ENCODE data around the gene OR1I1.

DNA sequence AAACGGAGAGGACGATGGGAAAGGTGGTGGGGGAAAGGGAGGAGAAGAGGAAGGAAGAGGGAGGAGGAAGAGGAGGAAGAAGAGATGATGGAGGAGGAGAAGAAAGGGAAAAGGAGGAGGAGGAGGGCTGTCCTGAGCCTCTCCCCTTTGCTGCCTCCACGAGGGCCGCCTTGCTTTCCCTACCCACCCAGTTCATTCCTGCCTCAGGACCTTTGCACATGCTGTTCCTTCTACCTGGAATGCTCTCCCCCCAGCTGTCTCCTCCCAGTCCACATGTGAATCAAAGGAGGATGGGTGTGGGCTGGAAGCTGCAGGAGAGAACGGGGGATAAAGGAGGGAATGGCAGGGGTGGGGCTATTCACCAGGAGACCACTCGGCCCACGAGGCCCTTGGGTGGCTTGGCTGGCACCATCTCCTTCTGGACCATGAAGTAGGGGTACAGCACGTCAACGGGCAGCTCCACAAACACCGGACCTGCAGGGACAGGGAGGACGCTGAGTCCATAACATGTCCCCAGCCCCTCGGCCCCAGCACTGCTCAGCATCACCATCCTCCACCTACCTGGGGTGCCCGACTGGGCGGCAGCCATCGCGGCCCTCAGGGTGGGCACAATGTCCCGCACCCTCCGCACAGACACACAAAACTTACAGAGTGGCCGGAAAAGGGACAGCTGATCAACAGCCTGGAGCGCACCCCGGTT is 40.5 kb downstream of the OR1I1 start:
- TF ChIP-seq, protein P1, sequence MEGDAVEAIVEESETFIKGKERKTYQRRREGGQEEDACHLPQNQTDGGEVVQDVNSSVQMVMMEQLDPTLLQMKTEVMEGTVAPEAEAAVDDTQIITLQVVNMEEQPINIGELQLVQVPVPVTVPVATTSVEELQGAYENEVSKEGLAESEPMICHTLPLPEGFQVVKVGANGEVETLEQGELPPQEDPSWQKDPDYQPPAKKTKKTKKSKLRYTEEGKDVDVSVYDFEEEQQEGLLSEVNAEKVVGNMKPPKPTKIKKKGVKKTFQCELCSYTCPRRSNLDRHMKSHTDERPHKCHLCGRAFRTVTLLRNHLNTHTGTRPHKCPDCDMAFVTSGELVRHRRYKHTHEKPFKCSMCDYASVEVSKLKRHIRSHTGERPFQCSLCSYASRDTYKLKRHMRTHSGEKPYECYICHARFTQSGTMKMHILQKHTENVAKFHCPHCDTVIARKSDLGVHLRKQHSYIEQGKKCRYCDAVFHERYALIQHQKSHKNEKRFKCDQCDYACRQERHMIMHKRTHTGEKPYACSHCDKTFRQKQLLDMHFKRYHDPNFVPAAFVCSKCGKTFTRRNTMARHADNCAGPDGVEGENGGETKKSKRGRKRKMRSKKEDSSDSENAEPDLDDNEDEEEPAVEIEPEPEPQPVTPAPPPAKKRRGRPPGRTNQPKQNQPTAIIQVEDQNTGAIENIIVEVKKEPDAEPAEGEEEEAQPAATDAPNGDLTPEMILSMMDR (conservative IDR thresholded peaks at IDR 0.05; ENCODE audit: low read depth, low read length), result no peak
- no peak for TF ChIP-seq RAD21 (IDR thresholded peaks at IDR 0.05; ENCODE audit: low read length)
- TF ChIP-seq MAFK (IDR thresholded peaks at IDR 0.05; ENCODE audit: low read depth, low read length), result no peak
- no peak for TF ChIP-seq POLR2A (IDR thresholded peaks at IDR 0.05; ENCODE audit: low read depth, low read length)
- TF ChIP-seq, protein P2, sequence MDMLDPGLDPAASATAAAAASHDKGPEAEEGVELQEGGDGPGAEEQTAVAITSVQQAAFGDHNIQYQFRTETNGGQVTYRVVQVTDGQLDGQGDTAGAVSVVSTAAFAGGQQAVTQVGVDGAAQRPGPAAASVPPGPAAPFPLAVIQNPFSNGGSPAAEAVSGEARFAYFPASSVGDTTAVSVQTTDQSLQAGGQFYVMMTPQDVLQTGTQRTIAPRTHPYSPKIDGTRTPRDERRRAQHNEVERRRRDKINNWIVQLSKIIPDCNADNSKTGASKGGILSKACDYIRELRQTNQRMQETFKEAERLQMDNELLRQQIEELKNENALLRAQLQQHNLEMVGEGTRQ (IDR thresholded peaks at IDR 0.05; ENCODE audit: low read depth, low read length), result no peak
- no peak for TF ChIP-seq ELK1 (IDR thresholded peaks at IDR 0.05; ENCODE audit: borderline replicate concordance, low read depth, low read length)
- no peak for TF ChIP-seq CHD1 (IDR thresholded peaks at IDR 0.05; ENCODE audit: low read depth, low read length)
- no peak for TF ChIP-seq NFE2L2 (IDR thresholded peaks at IDR 0.05; ENCODE audit: low read depth, low read length)
- no peak for TF ChIP-seq SMC3 (IDR thresholded peaks at IDR 0.05; ENCODE audit: low read depth, low read length)
- no peak for TF ChIP-seq BHLHE40 (IDR thresholded peaks at IDR 0.05; ENCODE audit: low read depth, low read length)

All from IMR-90 (cell line).